ENCODE measurements around the gene RHBDL3. TPM values are rescaled to one million over a fixed set of nuclear protein-coding genes. Genes with fewer than 3 reads are reported as not detected.

RHBDL3 gene
- total and polyA plus RNA-seq, 7 experiments from 2014 or later = 0.07 to 0.39 TPM; not detected in 5

DNA sequence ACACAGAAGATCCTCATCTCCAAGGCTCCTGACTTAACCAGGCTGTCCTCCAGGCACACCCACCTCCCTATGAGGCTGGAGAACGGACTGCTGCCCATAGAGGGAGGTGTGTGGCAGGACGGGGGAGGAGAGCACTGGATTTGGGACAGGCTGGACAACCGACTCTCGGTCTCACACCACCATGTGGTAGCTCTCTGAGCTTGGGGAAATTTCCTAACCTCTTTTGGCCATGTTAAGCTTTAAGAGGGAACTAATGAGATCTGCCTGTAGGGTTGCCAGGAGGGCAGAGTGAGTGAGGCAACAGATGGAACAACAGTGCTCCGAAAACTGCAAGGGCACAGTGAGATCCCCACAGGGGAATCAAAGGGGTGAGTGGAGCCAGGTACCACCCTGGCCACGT lies 32.7 kb downstream of the RHBDL3 start:
- ChIA-PET POLR2A (no interaction called here), CTCF (no interaction called here)
- intact Hi-C loops (cut with micrococcal nuclease) = no loop called here
- H3K4me3 ChIP-seq (ENCODE audit: low read length) = no peak overlapping the region
- peaks cover 0 to 2% (median 0%) of the 10 kb centered on the region in 7 donors for H3K4me1 Mint-ChIP-seq
- H3K27me3 Mint-ChIP-seq = peaks cover 0 to 4% (median 0%) of the 10 kb centered on the region in 5 donors
- DNase-seq (no peak), ATAC-seq (no peak)
- H3K4me1 ChIP-seq (ENCODE audit: control insufficient read depth in 2 of 2, insufficient read depth in 2 of 2, low read length in 2 of 2) = no peaks in the 10 kb centered on the region
- no peak overlapping the region for H3K4me3 Mint-ChIP-seq
- H3K27ac Mint-ChIP-seq = no peak overlapping the region
- no peaks in the 10 kb centered on the region for H3K9me3 Mint-ChIP-seq
- no peaks in the 10 kb centered on the region for H3K9me3 ChIP-seq (ENCODE audit: control insufficient read depth in 2 of 3, low read length in 3 of 3)
- no peak overlapping the region for H3K27ac ChIP-seq (ENCODE audit: low read depth, low read length)
- H3K27me3 ChIP-seq (ENCODE audit: control insufficient read depth in 2 of 2, insufficient read depth in 2 of 2, low read length in 2 of 2) = no peaks in the 10 kb centered on the region
- H3K36me3 Mint-ChIP-seq = no peaks in the 10 kb centered on the region
- H3K36me3 ChIP-seq (ENCODE audit: control insufficient read depth in 2 of 3, insufficient read depth in 3 of 3, low read length in 3 of 3) = no peaks in the 10 kb centered on the region

DNA sequence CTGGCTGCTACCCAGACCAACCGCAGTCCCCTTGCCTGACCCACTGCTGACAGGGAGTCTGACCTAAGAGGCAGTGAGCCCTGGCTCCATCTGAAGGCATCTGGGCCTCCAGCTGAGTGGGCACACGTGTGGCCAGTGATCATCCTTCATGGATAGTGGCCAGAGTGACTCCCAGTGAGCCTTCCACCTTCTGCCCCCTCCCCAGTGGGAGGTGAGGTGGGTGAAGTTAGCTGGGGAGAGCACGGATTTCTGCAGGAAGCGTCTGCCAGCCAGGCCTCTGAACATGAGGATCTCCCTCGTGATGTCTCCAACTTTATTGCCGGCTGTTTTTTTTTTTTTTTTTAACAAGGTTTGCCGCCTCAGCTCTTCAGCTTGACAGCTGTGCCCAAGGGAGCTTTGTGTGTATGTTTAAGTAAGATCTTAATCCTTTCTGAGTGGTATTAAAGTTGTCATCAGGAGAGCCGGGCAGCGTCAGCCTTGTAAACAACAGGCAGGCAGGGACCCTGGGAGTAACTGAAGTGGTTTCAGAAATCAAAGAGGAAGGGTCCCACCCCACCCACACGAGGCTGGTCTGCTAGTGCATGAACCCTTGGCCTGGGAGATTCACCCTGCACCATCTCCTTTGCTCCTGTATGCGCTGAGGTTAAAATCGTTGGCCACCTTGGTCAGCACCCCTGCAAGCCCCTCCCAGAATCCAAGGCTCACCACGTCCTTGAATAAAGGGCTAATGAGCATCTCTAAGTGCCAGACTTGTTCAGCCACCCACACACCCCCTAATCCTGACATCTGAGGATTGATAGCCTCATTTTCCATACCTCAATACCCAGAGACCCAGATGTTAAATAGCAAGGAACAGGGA lies 33.3 kb downstream of the RHBDL3 start:
- Mint-ChIP-seq H3K4me3 (no peak overlapping the region), H3K27me3 (peaks cover 0 to 6% (median 0%) of the 10 kb centered on the region in 5 donors), H3K9me3 (no peaks in the 10 kb centered on the region), H3K4me1 (peaks cover 0 to 2% (median 0%) of the 10 kb centered on the region in 7 donors), H3K36me3 (no peaks in the 10 kb centered on the region), H3K27ac (no peak overlapping the region)
- intact Hi-C loops (cut with micrococcal nuclease) = no loop called here
- H3K27ac ChIP-seq (ENCODE audit: low read depth, low read length) = no peak overlapping the region
- ChIA-PET POLR2A (interaction anchor here (0.5 kb wide), 1 partner anchor 18 kb away, joined by 3 read pairs; no protein-coding TSS in a partner anchor), CTCF (no interaction called here)
- ATAC-seq = no peak
- no peak overlapping the region for H3K4me3 ChIP-seq (ENCODE audit: low read length)
- H3K9me3 ChIP-seq (ENCODE audit: control insufficient read depth in 2 of 3, low read length in 3 of 3) = no peaks in the 10 kb centered on the region
- H3K36me3 ChIP-seq (ENCODE audit: control insufficient read depth in 2 of 3, insufficient read depth in 3 of 3, low read length in 3 of 3) = no peaks in the 10 kb centered on the region
- H3K27me3 ChIP-seq (ENCODE audit: control insufficient read depth in 2 of 2, insufficient read depth in 2 of 2, low read length in 2 of 2) = no peaks in the 10 kb centered on the region
- H3K4me1 ChIP-seq (ENCODE audit: control insufficient read depth in 2 of 2, insufficient read depth in 2 of 2, low read length in 2 of 2) = no peaks in the 10 kb centered on the region
- DNase-seq = no peak

DNA sequence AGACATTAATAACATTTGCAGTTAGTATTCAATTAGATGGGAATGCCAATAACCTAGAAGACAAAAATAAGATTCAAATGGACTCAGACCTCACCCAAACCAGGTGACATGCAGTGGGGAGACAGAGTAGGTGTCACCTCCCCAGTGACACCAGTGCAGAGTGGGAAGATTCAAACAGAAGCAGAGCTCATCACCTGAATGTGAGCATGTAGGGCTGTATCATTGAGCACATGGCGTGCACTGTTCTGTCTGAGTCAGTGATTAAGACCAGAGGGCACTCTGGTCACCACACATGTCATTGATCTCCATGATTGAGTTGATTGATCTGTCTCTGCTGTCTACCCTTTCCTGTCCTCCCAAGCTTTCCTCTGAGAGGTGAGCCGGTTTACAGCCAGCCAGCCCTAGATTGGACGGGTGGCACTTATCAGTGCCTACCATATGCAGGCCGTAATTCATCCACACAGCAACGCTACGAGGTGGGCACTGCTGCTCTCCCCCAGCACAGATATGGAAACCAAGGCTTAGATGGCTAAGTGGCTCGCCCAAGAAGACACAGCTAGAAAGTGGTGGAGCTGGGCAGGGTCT lies 34.0 kb downstream of the RHBDL3 start:
- Histone ChIP-seq H3K36me3 (ENCODE audit: control insufficient read depth in 2 of 3, insufficient read depth in 3 of 3, low read length in 3 of 3) (no peaks in the 10 kb centered on the region), H3K9me3 (ENCODE audit: control insufficient read depth in 2 of 3, low read length in 3 of 3) (no peaks in the 10 kb centered on the region), H3K27ac (ENCODE audit: low read depth, low read length) (no peak overlapping the region), H3K4me3 (ENCODE audit: low read length) (no peak overlapping the region), H3K27me3 (ENCODE audit: control insufficient read depth in 2 of 2, insufficient read depth in 2 of 2, low read length in 2 of 2) (no peaks in the 10 kb centered on the region), H3K4me1 (ENCODE audit: control insufficient read depth in 2 of 2, insufficient read depth in 2 of 2, low read length in 2 of 2) (no peaks in the 10 kb centered on the region)
- POLR2A ChIA-PET = interaction anchor here (0.5 kb wide), 1 partner anchor 17 kb away, joined by 3 read pairs; no protein-coding TSS in a partner anchor
- CTCF ChIA-PET = no interaction called here
- Mint-ChIP-seq H3K27me3 (peaks cover 0 to 11% (median 0%) of the 10 kb centered on the region in 5 donors), H3K4me1 (no peaks in the 10 kb centered on the region), H3K9me3 (no peaks in the 10 kb centered on the region), H3K4me3 (no peak overlapping the region), H3K36me3 (no peaks in the 10 kb centered on the region), H3K27ac (no peak overlapping the region)
- DNase-seq (no peak), ATAC-seq (no peak)
- intact Hi-C loops (cut with micrococcal nuclease) = no loop called here

DNA sequence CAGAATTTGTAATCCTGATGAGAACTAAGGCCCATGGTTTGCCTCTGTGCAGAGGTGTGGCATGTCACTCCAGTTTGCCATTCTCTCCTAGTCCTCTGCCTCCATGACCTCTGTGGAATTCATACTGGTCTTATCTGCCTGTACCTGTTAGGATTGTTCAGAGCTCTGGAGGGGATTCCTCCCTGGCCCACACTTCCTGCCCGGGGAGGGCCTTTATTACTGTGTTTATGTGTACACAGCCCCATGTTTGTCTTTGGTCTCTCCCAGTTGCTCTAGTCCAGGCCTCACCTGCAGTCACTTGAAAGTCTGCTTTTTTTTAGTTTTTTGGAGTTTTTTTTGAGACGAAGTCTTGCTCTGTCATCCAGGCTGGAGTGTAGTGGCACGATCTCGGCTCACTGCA lies 36.4 kb downstream of the RHBDL3 start:
- no peaks in the 10 kb centered on the region for H3K36me3 Mint-ChIP-seq
- CTCF ChIA-PET = no interaction called here
- no peak overlapping the region for H3K4me3 Mint-ChIP-seq

DNA sequence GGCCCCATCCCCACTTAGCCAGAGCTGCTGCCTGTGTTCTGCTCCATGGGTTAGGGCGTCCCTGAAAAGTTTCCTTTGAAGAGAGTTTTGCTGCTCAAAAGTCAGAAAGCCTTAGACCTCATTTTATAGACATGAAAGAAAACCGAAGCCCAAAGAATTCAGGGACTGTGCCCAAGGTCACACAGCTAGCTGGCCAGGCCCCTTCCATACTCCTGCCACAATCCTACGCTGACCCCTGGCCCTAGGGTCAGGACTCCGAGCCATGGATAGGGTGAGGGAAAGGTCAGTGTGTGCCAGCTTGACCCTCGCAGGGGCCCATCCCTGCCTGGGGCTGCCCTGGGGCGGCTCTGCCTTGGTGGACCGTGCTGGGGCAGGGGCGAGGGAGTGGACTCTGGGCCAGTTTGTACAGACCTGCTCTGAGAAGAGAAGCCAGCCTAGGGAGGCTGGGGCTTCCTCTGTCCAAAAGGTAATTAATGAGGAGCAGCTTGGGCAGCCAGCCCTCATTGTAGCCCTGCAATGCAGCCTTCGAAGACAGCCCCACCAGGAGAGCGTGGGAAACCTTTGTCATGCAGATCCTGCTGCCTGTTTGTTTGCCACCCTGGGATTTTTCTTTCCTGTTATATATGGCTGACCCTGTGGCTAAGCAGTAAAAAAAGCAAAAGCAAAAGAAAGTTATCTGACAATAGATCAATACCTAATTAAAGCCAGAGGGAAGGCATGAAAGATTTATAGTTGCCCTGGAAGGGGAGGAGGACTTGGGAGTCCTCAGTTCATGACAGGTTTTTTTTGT lies 37.4 kb downstream of the RHBDL3 start:
- no peaks in the 10 kb centered on the region for H3K36me3 Mint-ChIP-seq

More for the DNA sequence above, 36.4 kb downstream of the RHBDL3 start:
- Histone ChIP-seq H3K27ac (ENCODE audit: low read depth, low read length) (no peak overlapping the region), H3K4me1 (ENCODE audit: control insufficient read depth in 2 of 2, insufficient read depth in 2 of 2, low read length in 2 of 2) (no peaks in the 10 kb centered on the region), H3K27me3 (ENCODE audit: control insufficient read depth in 2 of 2, insufficient read depth in 2 of 2, low read length in 2 of 2) (no peaks in the 10 kb centered on the region), H3K36me3 (ENCODE audit: control insufficient read depth in 2 of 3, insufficient read depth in 3 of 3, low read length in 3 of 3) (no peaks in the 10 kb centered on the region), H3K9me3 (ENCODE audit: control insufficient read depth in 2 of 3, low read length in 3 of 3) (no peaks in the 10 kb centered on the region), H3K4me3 (ENCODE audit: low read length) (no peak overlapping the region)
- POLR2A ChIA-PET = no interaction called here
- intact Hi-C loops (cut with micrococcal nuclease) = no loop called here
- Mint-ChIP-seq H3K9me3 (no peaks in the 10 kb centered on the region), H3K4me1 (no peaks in the 10 kb centered on the region), H3K27me3 (peaks cover 0 to 17% (median 0%) of the 10 kb centered on the region in 5 donors), H3K27ac (no peak overlapping the region)
- DNase-seq (no peak), ATAC-seq (no peak)

DNA sequence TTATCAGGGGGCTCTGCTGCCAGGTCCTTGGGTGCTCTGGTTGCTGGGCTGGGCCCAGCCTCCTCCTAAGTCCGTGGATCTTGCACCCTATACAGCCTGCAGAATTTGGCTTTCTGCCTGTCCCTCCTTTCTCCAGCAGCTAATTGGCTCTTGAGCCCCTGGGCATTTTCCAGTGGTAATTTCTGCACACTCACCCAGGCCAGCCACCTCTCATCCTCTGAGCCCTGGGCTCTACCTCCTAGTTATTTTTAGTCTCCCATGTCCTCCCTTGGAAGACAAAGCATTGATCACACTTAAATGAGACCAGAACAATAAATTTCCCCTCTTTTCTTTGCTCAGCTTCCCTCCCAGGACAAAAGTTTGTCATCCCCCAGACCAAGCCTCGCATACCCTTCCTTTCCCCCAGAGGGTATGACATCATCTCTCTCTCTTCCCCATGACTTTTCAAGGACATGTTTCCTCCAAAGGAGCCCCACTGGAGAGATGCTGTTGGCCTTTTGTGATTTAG lies 38.2 kb downstream of the RHBDL3 start:
- no peaks in the 10 kb centered on the region for H3K9me3 Mint-ChIP-seq
- no peak overlapping the region for H3K27ac Mint-ChIP-seq
- ATAC-seq (no peak), DNase-seq (no peak)
- H3K4me1 Mint-ChIP-seq = peaks cover 0 to 3% (median 0%) of the 10 kb centered on the region in 7 donors
- Histone ChIP-seq H3K27me3 (ENCODE audit: control insufficient read depth in 2 of 2, insufficient read depth in 2 of 2, low read length in 2 of 2) (no peaks in the 10 kb centered on the region), H3K36me3 (ENCODE audit: control insufficient read depth in 2 of 3, insufficient read depth in 3 of 3, low read length in 3 of 3) (no peaks in the 10 kb centered on the region), H3K9me3 (ENCODE audit: control insufficient read depth in 2 of 3, low read length in 3 of 3) (no peaks in the 10 kb centered on the region), H3K4me3 (ENCODE audit: low read length) (no peak overlapping the region), H3K4me1 (ENCODE audit: control insufficient read depth in 2 of 2, insufficient read depth in 2 of 2, low read length in 2 of 2) (no peaks in the 10 kb centered on the region), H3K27ac (ENCODE audit: low read depth, low read length) (no peak overlapping the region)
- peaks cover 0 to 30% (median 0%) of the 10 kb centered on the region in 5 donors for H3K27me3 Mint-ChIP-seq
- ChIA-PET CTCF (no interaction called here), POLR2A (no interaction called here)
- intact Hi-C loops (cut with micrococcal nuclease) = no loop called here
- no peak overlapping the region for H3K4me3 Mint-ChIP-seq
- no peaks in the 10 kb centered on the region for H3K36me3 Mint-ChIP-seq

More for the DNA sequence above, 37.4 kb downstream of the RHBDL3 start:
- no peaks in the 10 kb centered on the region for H3K36me3 ChIP-seq (ENCODE audit: control insufficient read depth in 2 of 3, insufficient read depth in 3 of 3, low read length in 3 of 3)
- intact Hi-C loops (cut with micrococcal nuclease) = no loop called here
- no peak overlapping the region for H3K4me3 ChIP-seq (ENCODE audit: low read length)
- Mint-ChIP-seq H3K27me3 (peaks cover 0 to 27% (median 0%) of the 10 kb centered on the region in 5 donors), H3K4me1 (no peaks in the 10 kb centered on the region), H3K27ac (no peak overlapping the region), H3K4me3 (no peak overlapping the region), H3K9me3 (no peaks in the 10 kb centered on the region)
- H3K27me3 ChIP-seq (ENCODE audit: control insufficient read depth in 2 of 2, insufficient read depth in 2 of 2, low read length in 2 of 2) = no peaks in the 10 kb centered on the region
- DNase-seq = no peak
- POLR2A ChIA-PET = no interaction called here
- no peak overlapping the region for H3K27ac ChIP-seq (ENCODE audit: low read depth, low read length)
- no peaks in the 10 kb centered on the region for H3K9me3 ChIP-seq (ENCODE audit: control insufficient read depth in 2 of 3, low read length in 3 of 3)
- no peaks in the 10 kb centered on the region for H3K4me1 ChIP-seq (ENCODE audit: control insufficient read depth in 2 of 2, insufficient read depth in 2 of 2, low read length in 2 of 2)
- no peak for ATAC-seq
- CTCF ChIA-PET = interaction anchor here (0.6 kb wide), 1 partner anchor 19 kb away, joined by 3 read pairs; no protein-coding TSS in a partner anchor
